Measurements from ENCODE around the gene DYRK1A.
"Not testable (repeated sequence)": the region's sequence is repeated elsewhere in the genome, so short reads cannot be mapped to it uniquely, and the experiment has no call there.

Gene DYRK1A

DNA sequence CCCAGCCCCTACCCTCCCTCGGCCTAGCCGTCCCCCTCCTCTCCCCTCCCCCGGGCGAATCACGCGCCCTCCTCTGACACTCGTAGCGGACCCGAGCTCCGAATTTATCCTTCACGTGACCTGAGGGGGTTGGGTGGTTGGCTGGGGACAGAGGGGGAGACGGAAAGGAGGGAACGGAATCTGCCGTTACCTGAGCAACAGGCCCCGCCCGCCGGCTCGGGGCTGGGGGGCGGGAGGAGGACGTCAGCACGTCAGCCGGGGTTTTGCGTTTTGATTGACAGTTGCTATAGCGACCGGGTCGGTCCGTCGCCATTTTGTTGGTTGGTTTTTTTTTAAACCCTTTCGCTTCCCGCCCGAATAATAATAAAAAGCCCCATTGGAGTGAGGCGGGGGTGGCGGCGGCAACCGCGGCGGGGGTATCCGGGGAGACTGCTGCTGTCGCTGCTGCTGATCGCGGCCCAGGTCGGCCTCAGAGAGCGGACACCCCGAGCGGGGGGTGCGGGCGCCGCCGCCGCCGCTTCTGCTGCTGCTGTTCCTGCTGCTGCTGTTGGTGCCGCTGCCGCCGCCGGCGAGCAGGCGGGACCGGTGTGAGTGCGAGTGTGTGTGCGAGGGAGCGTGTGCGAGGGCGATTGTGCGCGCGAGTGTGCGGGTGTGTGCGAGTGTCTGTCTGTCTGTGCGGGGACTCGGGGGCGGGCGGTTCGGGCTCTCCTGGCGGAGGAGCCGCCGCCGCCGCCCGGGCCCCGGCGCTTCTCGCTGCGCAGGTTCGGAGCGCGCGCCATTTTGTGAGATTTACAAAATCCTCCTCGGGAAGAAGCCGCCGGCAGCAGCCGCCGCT is at the start of gene DYRK1A:
Gene DYRK1A, plus strand, starts transcription at position 292 of the 835 bp plus-strand sequence. CDS start 53,602 bp downstream, outside the sequence.
- peak; percentile 99 for DNase-seq (ENCODE audit: low spot score)

DNA sequence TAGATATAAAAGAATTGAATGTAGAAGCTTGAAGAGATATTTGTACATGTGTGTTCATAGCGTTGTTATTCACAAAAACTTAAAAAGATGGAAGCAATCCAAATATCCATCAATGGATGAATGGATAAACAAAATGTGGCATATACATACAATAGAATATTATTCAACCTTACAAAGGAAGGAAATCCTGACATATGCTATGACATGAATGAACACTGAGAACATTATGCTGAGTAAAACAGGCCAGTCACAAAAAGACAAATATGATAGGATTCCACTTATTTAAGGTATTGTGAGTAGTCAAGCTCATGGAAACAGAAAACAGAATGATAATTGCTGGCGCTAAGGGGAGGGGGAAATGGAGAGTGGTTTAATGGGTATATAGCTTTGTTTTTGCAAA is 47.0 kb upstream of the DYRK1A start:
- no peak for DNase-seq (ENCODE audit: low spot score)

DNA sequence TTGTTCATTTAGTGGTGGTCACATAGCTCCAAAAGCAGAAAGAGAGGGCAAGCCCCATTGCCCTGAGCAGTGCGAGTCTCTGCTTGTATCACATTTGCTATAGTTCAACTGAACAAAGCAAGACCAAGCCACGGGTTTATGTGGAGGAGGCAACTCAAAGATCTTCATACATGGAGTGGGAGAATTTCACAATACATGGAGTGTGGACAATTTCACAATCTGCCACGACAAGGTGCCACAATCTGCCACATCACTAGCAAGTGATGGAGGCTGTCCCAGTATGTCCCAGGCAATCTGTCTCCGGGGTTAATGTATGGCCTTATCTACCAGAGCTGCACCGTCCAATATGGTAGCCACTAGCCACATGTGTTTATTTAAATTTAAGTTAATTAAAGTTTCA is 44.5 kb upstream of the DYRK1A start:
- no peak for DNase-seq (ENCODE audit: low spot score)

DNA sequence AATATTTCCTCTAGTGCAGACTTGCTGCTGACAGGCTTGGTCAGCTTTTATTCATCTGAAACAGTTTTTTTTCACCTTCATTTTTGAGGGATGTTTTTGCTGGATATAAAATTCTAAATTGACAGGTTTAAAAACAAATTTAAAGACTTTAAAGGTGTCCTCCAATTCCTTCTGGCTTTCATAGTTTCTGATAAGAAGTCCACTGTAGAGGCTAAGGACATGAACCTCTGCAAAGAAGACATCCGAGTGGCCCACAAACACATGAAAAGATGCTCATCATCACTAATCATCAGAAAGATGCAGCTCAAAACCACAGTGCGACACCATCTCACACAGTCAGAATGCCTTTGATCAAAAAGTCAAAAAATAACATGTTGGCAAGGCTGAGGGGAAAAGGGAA is 42.0 kb upstream of the DYRK1A start:
- DNase-seq (ENCODE audit: low spot score) = no peak

DNA sequence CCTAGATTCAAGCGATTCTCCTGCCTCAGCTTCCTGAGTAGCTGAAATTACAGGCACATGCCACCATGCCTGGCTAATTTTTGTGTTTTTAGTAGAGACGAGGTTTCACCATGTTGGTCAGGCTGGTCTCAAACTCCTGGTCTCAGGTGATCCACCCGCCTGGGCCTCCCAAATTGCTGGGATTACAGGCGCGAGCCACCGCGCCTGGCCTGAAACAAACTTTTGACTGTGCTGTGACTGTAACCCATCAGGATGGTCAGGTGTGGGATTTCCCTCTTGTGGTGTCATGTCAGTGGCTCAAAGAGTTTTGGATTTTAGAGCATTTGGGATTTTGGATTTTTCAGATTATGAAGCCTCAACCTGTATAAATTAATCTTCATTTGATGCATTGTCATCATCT is 38.4 kb upstream of the DYRK1A start:
- not testable (repeated sequence) for DNase-seq (ENCODE audit: low spot score)

DNA sequence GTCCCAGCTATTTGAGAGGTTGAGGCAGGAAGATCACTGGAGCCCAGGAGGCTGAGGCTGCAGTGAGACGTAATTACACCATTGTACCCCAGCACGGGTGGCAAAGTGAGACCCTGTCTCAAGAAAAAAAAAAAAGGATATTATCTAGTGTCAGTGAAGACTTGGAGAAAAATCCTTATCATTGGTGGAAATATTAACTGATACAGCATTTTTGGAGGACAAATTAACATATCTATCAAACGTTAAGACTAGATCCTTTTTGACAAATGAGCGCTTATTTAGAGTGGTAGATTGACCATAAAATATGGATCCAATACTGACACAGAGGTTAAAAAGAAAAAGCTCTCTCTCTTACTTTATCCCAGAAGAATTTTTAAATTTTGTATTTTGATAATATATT is 35.2 kb upstream of the DYRK1A start:
- no peak for DNase-seq (ENCODE audit: low spot score)

DNA sequence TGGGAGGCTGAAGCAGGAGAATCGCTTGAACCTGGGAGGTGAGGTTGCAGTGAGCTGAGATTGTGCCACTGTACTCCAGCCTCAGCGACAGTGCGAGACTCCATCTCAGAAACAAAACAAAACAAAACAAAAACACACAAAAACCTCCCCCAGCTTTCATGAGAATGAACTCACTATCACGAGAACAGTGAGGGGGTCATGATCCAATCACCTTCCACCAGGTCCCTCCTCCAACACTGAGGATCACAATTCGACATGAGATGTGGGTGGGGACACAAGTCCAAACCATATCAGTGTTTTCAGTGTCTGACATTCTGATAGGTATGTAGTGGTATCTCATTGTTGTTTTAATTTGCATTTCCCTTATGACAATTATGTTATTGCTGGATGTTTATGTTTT is 31.5 kb upstream of the DYRK1A start:
- DNase-seq (ENCODE audit: low spot score) = no peak

DNA sequence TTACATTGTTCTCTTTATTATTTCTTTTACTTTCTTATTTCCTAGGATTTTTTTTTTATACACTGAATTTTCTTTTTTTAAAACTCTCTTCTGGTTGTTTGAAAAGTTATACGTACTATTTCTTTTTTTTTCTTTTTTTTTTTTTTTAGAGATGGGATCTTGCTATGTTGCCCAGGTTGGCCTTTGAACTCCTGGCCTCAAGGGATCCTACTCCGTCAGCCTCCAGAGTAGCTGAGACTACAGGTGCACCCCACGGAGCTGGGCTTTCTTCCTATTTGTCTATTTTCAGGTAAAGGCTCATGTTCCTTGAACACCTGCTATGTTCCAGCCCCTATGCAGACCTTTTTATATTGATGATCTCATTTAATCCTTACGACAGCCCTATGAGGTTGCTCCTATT is 29.4 kb upstream of the DYRK1A start:
- no peak for DNase-seq (ENCODE audit: low spot score)

DNA sequence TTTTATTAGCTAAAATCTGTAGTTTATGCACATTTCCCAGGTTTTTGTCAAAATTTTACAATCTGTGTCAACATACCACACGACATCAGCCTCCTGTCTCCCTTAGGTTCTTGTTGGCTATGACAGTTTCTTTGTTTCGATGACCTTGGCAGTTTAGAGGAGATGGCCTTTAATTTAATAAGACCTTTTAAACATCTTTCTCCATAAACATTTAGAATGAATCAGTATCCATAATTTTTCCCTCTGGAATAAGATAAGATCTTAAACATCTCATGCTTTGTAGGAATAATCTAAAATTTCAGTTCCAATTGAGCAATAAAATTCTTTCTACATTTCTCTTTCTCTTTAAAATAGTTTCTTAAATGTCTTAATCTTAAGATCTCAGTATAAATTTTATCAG is 28.7 kb upstream of the DYRK1A start:
- no peak for DNase-seq (ENCODE audit: low spot score)

DNA sequence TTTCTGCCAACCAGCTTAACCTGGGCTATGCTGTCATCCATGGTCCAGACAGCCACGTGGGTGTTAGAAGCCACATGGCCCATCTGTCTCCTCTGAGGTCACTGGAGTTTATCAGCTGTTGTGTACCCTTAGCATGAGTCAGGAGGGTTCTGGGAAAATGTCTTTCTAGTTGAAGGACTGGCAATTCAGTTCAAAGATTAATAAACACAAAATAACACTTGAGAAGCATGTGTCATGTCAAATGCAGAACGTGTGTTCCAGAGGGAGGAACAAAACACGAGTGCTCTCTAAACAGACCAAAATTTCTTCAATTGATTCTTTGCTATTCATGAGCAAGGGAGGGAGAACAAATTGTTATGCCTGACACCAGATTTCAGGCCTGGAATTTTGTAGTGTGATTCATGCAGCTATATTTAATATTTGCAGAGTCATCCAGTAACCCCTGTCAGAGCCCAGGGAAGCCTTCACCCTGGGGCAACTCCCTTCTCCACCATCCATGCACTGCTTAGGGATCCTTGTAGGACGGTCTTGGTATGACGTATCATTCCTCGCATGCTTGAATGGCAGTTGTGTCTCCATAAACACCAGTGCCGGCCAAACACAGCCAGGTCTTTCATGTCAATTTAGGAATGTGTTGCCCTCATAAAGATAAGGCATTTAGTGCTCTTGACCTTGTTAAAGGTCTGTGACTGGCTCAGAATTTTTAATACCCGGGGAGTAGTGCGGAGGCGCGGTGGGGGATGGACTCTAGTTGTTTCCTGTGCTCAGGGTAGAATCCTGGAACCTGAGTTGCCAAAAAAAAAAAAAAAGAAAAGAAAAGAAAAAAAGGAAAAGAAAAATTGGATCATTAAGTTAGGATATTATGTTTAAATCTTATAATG is 27.7 kb upstream of the DYRK1A start:
- no peak for DNase-seq (ENCODE audit: low spot score)

DNA sequence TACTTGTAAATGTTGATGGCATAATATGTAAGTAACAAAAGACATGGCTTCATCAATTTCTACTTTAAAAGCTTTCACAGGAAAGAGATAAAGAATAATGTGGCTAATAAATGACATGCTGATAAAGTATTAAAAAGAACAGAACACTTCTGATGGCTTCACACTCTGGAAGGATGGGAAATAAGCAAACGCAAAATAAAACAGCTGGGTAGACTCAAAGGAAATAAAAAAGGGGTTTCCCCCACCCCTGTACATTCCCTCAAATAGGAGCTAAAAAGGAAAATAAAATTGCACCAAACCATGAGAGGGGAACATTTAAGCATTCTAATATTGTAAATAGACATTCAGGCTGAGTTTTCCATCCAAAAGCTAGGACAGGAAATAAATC is 27.0 kb upstream of the DYRK1A start:
- no peak for DNase-seq (ENCODE audit: low spot score)

DNA sequence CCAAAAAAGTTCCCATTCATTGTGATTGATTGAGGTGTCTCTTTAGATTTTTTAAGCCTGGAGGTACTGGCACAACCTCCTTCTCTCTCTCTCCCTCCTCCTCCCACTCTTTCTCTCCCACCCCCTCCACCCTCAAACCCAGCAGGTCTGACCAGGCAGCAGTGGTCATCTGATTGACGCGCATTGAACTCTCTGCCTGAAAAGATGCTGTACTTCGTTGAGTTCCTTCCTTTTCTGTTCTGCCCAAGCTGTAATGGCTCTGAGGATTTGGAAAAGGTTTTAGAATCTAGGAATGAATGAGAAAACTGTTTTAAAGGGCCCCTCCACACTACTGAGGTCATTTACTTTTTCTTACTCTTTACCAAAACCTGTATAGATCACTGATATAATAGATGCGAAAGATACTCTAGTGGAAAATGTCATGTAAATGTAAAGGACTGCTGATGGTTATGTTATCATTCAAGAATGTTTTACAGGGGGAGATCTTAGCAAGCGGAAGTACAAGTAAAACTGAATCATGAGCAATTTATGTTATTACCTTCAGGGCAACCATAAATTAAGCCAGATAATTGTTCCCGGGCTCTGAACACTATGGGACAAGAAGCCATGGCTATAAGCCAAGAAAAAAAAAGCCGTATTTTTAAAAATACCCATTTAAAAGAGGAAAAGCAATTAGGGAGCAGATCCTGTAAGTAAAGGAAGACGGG is 25.2 kb upstream of the DYRK1A start:
- DNase-seq (ENCODE audit: low spot score) = no peak

DNA sequence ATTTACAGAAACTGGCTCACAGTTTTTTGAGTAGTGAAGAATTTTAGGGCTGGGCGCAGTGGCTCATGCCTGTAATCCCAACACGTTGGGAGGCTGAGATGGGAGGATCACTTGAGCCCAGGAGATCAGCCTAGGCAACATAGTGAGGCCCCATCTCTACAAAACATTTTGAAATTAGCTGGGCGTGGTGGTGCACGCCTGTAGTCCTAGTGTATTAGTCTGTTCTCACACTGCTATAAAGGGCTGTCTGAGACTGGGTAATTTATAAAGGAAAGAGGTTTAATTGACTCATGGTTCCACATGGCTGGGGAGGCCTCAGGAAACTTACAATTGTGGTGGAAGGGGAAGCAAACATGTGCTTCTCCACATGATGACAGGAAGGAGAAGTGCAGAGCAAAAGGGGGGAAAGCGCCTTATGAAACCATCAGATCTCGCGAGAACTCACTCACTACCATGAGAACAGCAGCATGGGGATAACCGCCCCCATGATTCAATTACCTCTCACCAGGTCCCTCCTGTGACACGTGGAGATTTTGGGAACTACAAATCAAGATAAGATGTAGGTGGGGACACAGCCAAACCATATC is 24.4 kb upstream of the DYRK1A start:
- DNase-seq (ENCODE audit: low spot score) = no peak

DNA sequence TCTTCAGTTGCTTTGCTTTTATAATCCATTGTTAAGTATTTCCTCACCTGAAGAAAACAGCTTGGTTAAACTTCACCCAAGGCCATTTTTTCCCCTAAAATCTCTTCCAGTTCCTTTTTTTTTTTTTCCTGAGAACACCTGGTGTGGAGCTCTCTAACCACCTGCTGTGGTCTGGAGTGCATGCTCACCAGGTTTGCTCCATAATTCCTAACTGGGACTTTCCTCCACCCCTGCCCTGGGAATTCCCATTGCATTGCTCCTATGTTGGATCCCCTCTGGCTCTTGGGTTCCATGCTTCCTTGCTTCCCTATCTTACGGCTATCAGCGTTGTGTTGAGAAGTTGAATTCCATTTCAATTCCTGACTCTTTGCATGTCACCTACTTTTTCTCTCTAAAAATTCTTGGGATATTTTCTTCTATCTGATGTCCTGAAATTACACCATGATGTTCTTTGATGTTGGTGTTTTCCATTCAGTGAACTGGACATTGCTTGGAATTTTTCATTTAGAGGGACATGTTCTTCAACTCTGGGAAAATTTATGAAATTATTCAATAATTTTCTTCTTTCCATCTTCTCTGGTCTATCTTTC is 19.6 kb upstream of the DYRK1A start:
- DNase-seq (ENCODE audit: low spot score) = no peak

DNA sequence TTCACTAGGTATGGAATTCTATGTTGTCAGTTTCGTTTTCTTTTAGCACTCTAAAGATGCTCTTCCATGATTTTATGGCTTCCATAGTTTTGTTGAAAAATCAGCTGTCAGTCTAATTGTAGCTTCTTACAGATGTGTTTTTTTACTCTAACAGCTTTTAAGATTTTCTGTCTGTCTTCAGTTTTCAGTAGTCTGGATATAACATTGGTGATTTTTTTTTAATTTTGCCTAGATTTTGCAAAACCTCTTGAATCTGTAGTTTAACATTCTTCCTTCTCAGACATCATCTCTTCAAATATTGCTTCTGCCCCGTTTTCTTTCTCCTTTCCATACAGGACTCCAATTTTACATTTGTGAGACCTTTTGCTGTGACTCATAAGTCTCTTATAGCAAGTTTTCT is 17.9 kb upstream of the DYRK1A start:
- DNase-seq (ENCODE audit: low spot score) = no peak

DNA sequence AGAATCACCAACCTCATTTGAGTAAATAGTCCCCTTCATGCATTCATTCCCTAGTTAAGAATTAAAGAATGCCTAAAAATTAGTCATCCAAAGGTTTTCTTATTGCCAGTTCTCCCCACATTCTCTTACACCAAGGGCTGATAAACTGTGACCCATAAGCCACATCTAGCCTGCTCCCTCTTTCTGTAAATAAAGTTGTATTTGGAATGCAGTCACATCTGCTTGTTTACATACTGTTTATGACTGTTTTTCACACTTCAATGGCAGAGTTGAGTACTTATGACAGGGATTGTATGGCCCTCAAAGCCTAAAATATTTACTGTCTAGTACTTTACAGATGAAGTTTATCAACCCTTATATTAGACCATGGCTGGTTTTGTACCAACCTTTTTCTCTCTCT is 16.1 kb upstream of the DYRK1A start:
- DNase-seq (ENCODE audit: low spot score) = no peak

DNA sequence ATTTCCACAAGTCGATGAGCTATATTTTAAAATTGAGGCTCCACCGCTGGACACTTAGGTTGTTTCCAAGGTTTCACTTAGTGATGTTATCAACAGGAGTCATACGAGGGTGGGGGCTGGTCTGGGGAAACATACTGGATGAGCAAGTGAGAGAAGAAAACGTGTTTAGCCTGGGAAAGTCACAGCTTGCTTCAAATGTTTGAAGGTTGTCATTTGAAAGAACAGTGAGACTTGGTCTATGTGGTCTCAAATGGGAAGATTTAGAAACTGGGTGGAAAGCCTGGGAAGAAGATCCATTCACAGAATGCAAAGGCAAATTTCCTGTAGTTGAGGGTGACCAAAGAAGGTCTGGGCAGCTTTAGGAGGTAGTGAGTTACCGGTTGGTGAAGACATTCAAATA is 9.9 kb upstream of the DYRK1A start:
- DNase-seq (ENCODE audit: low spot score) = no peak

DNA sequence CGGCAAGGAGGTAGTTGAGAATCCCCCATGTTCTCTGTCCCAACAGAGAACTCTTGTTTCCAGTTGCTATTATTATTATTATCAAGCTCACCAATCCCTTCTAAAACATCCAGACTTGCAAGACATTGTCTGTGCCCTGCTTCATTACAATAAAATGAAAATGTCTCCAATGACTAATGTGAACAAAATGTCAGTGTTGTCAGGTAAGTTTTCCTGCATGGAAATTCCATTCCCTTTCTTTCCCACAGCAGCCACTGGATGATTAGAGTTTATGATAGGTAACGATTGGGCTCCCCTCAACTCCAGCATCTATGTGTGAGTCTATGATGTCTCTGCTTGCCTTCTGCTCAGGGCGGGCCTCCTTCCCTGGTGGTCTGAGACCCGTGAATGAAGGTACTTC is 8.9 kb upstream of the DYRK1A start:
- DNase-seq (ENCODE audit: low spot score) = no peak

DNA sequence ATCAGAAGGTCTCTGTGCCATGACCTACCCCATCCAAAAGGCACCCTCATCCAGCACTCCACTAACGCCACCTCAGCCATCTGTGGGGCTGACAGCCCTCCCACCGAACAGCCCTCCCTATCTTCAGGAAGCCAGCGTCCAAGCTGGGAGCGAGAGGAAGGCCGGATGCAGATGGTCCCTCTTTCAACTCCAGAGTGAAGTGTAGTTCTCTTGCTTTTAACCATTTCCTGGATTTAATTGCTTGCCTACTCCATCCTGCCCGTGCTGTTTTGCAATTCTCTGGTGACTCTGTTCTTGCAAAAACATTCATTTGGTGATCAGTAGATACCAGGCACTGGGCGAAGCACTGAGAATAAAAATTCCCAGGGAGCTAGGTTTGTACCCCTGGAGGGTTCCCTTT is 8.2 kb upstream of the DYRK1A start:
- DNase-seq (ENCODE audit: low spot score) = no peak

DNA sequence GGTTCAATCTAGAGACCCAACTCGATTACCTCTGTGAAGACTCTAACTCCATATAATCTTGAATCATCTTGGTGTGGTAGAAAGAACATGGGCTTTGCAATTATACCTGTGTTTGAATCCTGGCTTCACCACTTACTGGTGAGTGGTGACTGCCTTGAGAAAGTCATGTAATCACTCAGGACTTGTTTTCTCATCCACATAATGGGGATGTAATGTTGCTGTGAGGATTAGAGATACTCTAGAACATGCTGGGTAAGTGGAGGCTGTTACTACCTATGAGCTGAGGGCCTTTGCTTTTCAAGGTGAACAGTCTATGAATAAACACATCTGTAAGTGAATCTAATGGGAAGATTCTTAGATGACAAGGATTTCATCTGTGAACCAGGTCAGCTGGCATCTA is 2.6 kb upstream of the DYRK1A start:
- DNase-seq (ENCODE audit: low spot score) = no peak

DNA sequence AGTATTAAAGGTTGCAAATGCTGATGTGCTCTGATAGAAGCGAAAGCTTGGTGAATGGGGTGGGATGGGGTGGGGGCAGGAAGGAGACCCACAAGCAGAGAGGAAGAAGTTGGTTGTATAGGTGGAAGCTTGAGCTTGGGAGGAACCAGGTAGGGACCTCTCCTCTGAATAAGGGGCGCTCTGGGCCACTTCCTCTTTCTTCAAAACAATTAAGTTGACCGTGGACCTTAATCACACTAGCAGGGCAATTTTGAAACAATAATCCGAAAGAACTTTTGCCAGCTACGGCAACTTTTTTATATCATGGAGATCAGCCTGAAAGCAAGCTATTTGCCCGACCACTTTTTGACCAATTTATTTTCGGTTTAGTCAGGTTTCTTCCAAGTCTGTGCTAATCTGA is 1.9 kb upstream of the DYRK1A start:
- DNase-seq (ENCODE audit: low spot score) = no peak
